Karpas-422 (cell line): ENCODE results near the gene COL12A1. TPM values are rescaled to one million over a fixed set of nuclear protein-coding genes. Genes with fewer than 3 reads are reported as not detected.

Source experiments
- DNase-seq: peaks from one replicate; pipeline ENCODE4 v3.0.0-alpha.2; 2015
- H2AFZ ChIP-seq: fragments of 200-600 bp; sonication (generic); 2 replicates; pipeline ENCODE4 v1.6.1; 2014; ENCODE audit warnings: antibody characterized with exemption, low read length, mixed read lengths
- H3K27ac ChIP-seq: fragments of 200-600 bp; sonication (generic); 2 replicates; pipeline ENCODE4 v1.5.1; 2014; ENCODE audit warnings: mild to moderate bottlenecking, low read length, moderate library complexity
- H3K27me3 ChIP-seq: fragments of 200-600 bp; sonication (generic); 2 replicates; pipeline ENCODE4 v1.6.1; 2014; ENCODE audit warnings: low read length, mixed read lengths
- H3K36me3 ChIP-seq: fragments of 200-600 bp; sonication (generic); 2 replicates; pipeline ENCODE4 v1.6.1; 2014; ENCODE audit warnings: low read length, mixed read lengths; ENCODE audit not compliant: insufficient read depth
- H3K4me1 ChIP-seq: fragments of 200-600 bp; sonication (generic); 2 replicates; pipeline ENCODE4 v1.6.1; 2014; ENCODE audit warnings: mild to moderate bottlenecking, low read length, mixed read lengths
- H3K4me2 ChIP-seq: fragments of 200-600 bp; sonication (generic); 2 replicates; pipeline ENCODE4 v1.6.1; 2014; ENCODE audit warnings: low read length, low read depth, mild to moderate bottlenecking; ENCODE audit not compliant: poor library complexity, severe bottlenecking
- H3K4me3 ChIP-seq: fragments of 200-600 bp; sonication (generic); 2 replicates; pipeline ENCODE4 v1.5.1; 2014; ENCODE audit warnings: mild to moderate bottlenecking, antibody characterized with exemption, low read length, mixed read lengths
- H3K79me2 ChIP-seq: fragments of 200-600 bp; sonication (generic); 2 replicates; pipeline ENCODE4 v1.6.1; 2014; ENCODE audit warnings: mild to moderate bottlenecking, low read length, mixed read lengths
- H3K9ac ChIP-seq: fragments of 200-600 bp; sonication (generic); 2 replicates; pipeline ENCODE4 v1.6.0; 2014; ENCODE audit warnings: low read length
- H3K9me2 ChIP-seq: fragments of 200-600 bp; sonication (generic), shearing (Covaris generic); replicated peaks from 2 replicates; pipeline ENCODE4 v1.6.0; 2014; ENCODE audit warnings: mild to moderate bottlenecking, low read length, moderate library complexity; ENCODE audit not compliant: insufficient read depth
- H3K9me3 ChIP-seq: fragments of 300-700, 200-600 bp; sonication (generic); 2 replicates; pipeline ENCODE4 v1.6.1; 2014; ENCODE audit warnings: low read length, mixed read lengths
- H4K20me1 ChIP-seq: fragments of 200-600 bp; sonication (generic); 2 replicates; pipeline ENCODE4 v1.6.1; 2014; ENCODE audit warnings: mild to moderate bottlenecking, antibody characterized with exemption, low read length, low read depth; ENCODE audit not compliant: insufficient read depth
- total RNA-seq: library from RNA; depleted of rRNA; stranded (reverse); fragments of >200 nt; shearing (Covaris generic); gene quantifications from 2 replicates; pipeline ENCODE4 v1.2.3, GENCODE V29; 2014; ENCODE audit warnings: low replicate concordance

The COL12A1 gene
- total RNA-seq, 1 experiment from 2014 or later = not detected

GRCh38 chr6:75234126-75234865 is 28.4 kb upstream of the COL12A1 start:
- Histone ChIP-seq H4K20me1 (no peaks in the 10 kb centered on the region), H3K4me2 (no peak overlapping the region), H3K27me3 (no peaks in the 10 kb centered on the region), H3K27ac (no peak overlapping the region), H3K4me3 (no peak overlapping the region), H3K36me3 (peaks cover 12% of the 10 kb centered on the region), H3K79me2 (no peaks in the 10 kb centered on the region), H3K9ac (no peak overlapping the region), H3K9me2 (no peaks in the 10 kb centered on the region), H2AFZ (no peak overlapping the region), H3K4me1 (no peaks in the 10 kb centered on the region), H3K9me3 (no peaks in the 10 kb centered on the region)
- no peak for DNase-seq

GRCh38 chr6:75233092-75233615 is 27.3 kb upstream of the COL12A1 start:
- H3K9ac ChIP-seq = no peak overlapping the region
- no peak overlapping the region for H3K4me2 ChIP-seq
- no peak overlapping the region for H3K4me3 ChIP-seq
- no peaks in the 10 kb centered on the region for H4K20me1 ChIP-seq
- no peaks in the 10 kb centered on the region for H3K9me2 ChIP-seq
- H2AFZ ChIP-seq = no peak overlapping the region
- H3K36me3 ChIP-seq = peaks cover 6% of the 10 kb centered on the region; the same call in 1 of the 2 replicates
- DNase-seq = no peak
- no peaks in the 10 kb centered on the region for H3K79me2 ChIP-seq
- H3K27me3 ChIP-seq = no peaks in the 10 kb centered on the region
- H3K27ac ChIP-seq = no peak overlapping the region
- no peaks in the 10 kb centered on the region for H3K4me1 ChIP-seq
- H3K9me3 ChIP-seq = no peaks in the 10 kb centered on the region

GRCh38 chr6:75230484-75231325 is 24.9 kb upstream of the COL12A1 start:
- Histone ChIP-seq H3K27ac (no peak overlapping the region), H3K9ac (no peak overlapping the region), H4K20me1 (no peaks in the 10 kb centered on the region), H3K4me2 (no peak overlapping the region), H3K79me2 (no peaks in the 10 kb centered on the region), H3K36me3 (no peaks in the 10 kb centered on the region), H3K4me1 (no peaks in the 10 kb centered on the region), H3K4me3 (no peak overlapping the region), H3K9me3 (no peaks in the 10 kb centered on the region), H3K9me2 (no peaks in the 10 kb centered on the region), H2AFZ (no peak overlapping the region), H3K27me3 (no peaks in the 10 kb centered on the region)
- DNase-seq = no peak

GRCh38 chr6:75224303-75224926 is 18.6 kb upstream of the COL12A1 start:
- Histone ChIP-seq H3K4me2 (no peak overlapping the region), H3K4me3 (no peak overlapping the region), H3K27ac (no peak overlapping the region), H3K4me1 (no peaks in the 10 kb centered on the region), H3K79me2 (no peaks in the 10 kb centered on the region), H4K20me1 (no peaks in the 10 kb centered on the region), H3K9me3 (no peaks in the 10 kb centered on the region), H3K36me3 (no peaks in the 10 kb centered on the region), H3K9ac (no peak overlapping the region), H2AFZ (no peak overlapping the region), H3K27me3 (no peaks in the 10 kb centered on the region), H3K9me2 (no peaks in the 10 kb centered on the region)
- no peak for DNase-seq

GRCh38 chr6:75223428-75223827 is 17.6 kb upstream of the COL12A1 start:
- no peak for DNase-seq
- Histone ChIP-seq H2AFZ (no peak overlapping the region), H3K4me1 (no peaks in the 10 kb centered on the region), H3K79me2 (no peaks in the 10 kb centered on the region), H3K9ac (no peak overlapping the region), H3K4me2 (no peak overlapping the region), H4K20me1 (no peaks in the 10 kb centered on the region), H3K9me3 (no peaks in the 10 kb centered on the region), H3K27me3 (no peaks in the 10 kb centered on the region), H3K36me3 (no peaks in the 10 kb centered on the region), H3K27ac (no peak overlapping the region), H3K9me2 (no peaks in the 10 kb centered on the region), H3K4me3 (no peak overlapping the region)

- H3K4me1 ChIP-seq = no peaks in the 10 kb centered on the region
- H3K4me3 ChIP-seq = no peak overlapping the region
- H3K79me2 ChIP-seq = no peaks in the 10 kb centered on the region
- no peak for DNase-seq
- H4K20me1 ChIP-seq = no peaks in the 10 kb centered on the region
- no peaks in the 10 kb centered on the region for H3K9me2 ChIP-seq
- H3K4me2 ChIP-seq = no peak overlapping the region
- no peak overlapping the region for H3K9ac ChIP-seq
- H3K27ac ChIP-seq = no peak overlapping the region
- no peaks in the 10 kb centered on the region for H3K36me3 ChIP-seq
- no peaks in the 10 kb centered on the region for H3K27me3 ChIP-seq
- H2AFZ ChIP-seq = no peak overlapping the region
- H3K9me3 ChIP-seq = no peaks in the 10 kb centered on the region
Observed at GRCh38 chr6:75222261-75222660, 16.4 kb upstream of the COL12A1 start.

GRCh38 chr6:75221116-75221515 is 15.3 kb upstream of the COL12A1 start:
- Histone ChIP-seq H3K4me1 (no peaks in the 10 kb centered on the region), H3K27me3 (no peaks in the 10 kb centered on the region), H3K9ac (no peak overlapping the region), H3K79me2 (no peaks in the 10 kb centered on the region), H4K20me1 (no peaks in the 10 kb centered on the region), H3K27ac (no peak overlapping the region), H2AFZ (no peak overlapping the region), H3K9me3 (no peaks in the 10 kb centered on the region), H3K9me2 (no peaks in the 10 kb centered on the region), H3K4me2 (no peak overlapping the region), H3K36me3 (no peaks in the 10 kb centered on the region), H3K4me3 (no peak overlapping the region)
- DNase-seq = no peak

- Histone ChIP-seq H3K4me1 (no peaks in the 10 kb centered on the region), H3K36me3 (no peaks in the 10 kb centered on the region), H3K4me2 (no peak overlapping the region), H3K9me3 (no peaks in the 10 kb centered on the region), H3K79me2 (no peaks in the 10 kb centered on the region), H2AFZ (no peak overlapping the region), H3K4me3 (no peak overlapping the region), H3K9ac (no peak overlapping the region), H3K27me3 (no peaks in the 10 kb centered on the region), H3K9me2 (no peaks in the 10 kb centered on the region), H4K20me1 (no peaks in the 10 kb centered on the region), H3K27ac (no peak overlapping the region)
- no peak for DNase-seq
Observed at GRCh38 chr6:75220357-75220756, 14.5 kb upstream of the COL12A1 start.
